H1 (cell line): ENCODE data around the gene SULT6B1. TPM values are rescaled to one million over a fixed set of nuclear protein-coding genes. Genes with fewer than 3 reads are reported as not detected.

Experiments used
- CEBPB ChIP-seq: IDR thresholded peaks from 2 replicates; pipeline ENCODE4 v1.6.1; 2012; ENCODE audit warnings: low read depth, low read length
- CHD7 ChIP-seq: fragments of 300-600 bp; sonication (generic); IDR thresholded peaks from 2 replicates; pipeline ENCODE4 v1.7.1; 2012; ENCODE audit warnings: low read length, moderate library complexity, mild to moderate bottlenecking, inconsistent platforms; ENCODE audit not compliant: insufficient replicate concordance
- EGR1 ChIP-seq: IDR thresholded peaks from 2 replicates; pipeline ENCODE4 v1.6.1; 2011; ENCODE audit warnings: low read depth, low read length, borderline replicate concordance
- JUND ChIP-seq: IDR thresholded peaks from 2 replicates; pipeline ENCODE4 v1.6.1; 2011; ENCODE audit warnings: mild to moderate bottlenecking, improper control_type of control experiment, low read length
- KDM4A ChIP-seq: IDR thresholded peaks from one replicate; pipeline ENCODE4 v1.7.1; 2012; ENCODE audit warnings: low read depth, mild to moderate bottlenecking, moderate library complexity, low read length, inconsistent platforms; ENCODE audit not compliant: severe bottlenecking
- SIX5 ChIP-seq: IDR thresholded peaks from 2 replicates; pipeline ENCODE4 v1.6.1; 2011; ENCODE audit warnings: mild to moderate bottlenecking, low read depth, low read length
- YY1 ChIP-seq: IDR thresholded peaks from 2 replicates; pipeline ENCODE4 v1.6.1; 2011; ENCODE audit warnings: low read depth, mild to moderate bottlenecking, low read length
- polyA plus RNA-seq, 7 experiments: library from polyadenylated mRNA; depleted of rRNA in 3 of 7; stranded (reverse) in 5 of 7; unstranded in 2 of 7; fragments of >200 nt in 5 of 7; fragments of 200-250 nt in 2 of 7; gene quantifications; 1 replicate in 5 of 7; 2 replicates in 1 of 7; 4 replicates in 1 of 7; pipeline versions ENCODE4 v1.2.1 to v1.2.3, GENCODE V29; 2011 to 2013; ENCODE audit warnings: missing spikeins in 2 of 7, mixed read lengths in 2 of 7
- total RNA-seq: library from RNA; stranded (reverse); fragmentation: NEBNext Ultra II Directional; extraction: Animal tissue kit (Norgen Biotek cat#: 25700); gene quantifications from 2 replicates; pipeline ENCODE4 v1.2.1, GENCODE V29; 2021

Gene SULT6B1
- total and polyA plus RNA-seq, 2 of the 8 experiments (the other 6 are each of a cell fraction or from before 2014, with no cell fraction given): not detected

GRCh38 chr2:37168217-37168981 lies 20.1 kb downstream of the SULT6B1 start (continued):
- TF ChIP-seq JUND (no peak), YY1 (no peak), CEBPB (peak; percentile 89), EGR1 (no peak), SIX5 (no peak), CHD7 (peak; percentile 53), KDM4A (no peak)
